GM21737 (cell line): ENCODE data around the gene TOR1AIP1.

Source experiments
- ATAC-seq: cut with Tn5 transposase; IDR thresholded peaks from one replicate; pipeline ENCODE4 v1.9.1; 2021; ENCODE audit warnings: mild to moderate bottlenecking, moderate library complexity; ENCODE audit not compliant: unreplicated experiment

TOR1AIP1 gene

DNA sequence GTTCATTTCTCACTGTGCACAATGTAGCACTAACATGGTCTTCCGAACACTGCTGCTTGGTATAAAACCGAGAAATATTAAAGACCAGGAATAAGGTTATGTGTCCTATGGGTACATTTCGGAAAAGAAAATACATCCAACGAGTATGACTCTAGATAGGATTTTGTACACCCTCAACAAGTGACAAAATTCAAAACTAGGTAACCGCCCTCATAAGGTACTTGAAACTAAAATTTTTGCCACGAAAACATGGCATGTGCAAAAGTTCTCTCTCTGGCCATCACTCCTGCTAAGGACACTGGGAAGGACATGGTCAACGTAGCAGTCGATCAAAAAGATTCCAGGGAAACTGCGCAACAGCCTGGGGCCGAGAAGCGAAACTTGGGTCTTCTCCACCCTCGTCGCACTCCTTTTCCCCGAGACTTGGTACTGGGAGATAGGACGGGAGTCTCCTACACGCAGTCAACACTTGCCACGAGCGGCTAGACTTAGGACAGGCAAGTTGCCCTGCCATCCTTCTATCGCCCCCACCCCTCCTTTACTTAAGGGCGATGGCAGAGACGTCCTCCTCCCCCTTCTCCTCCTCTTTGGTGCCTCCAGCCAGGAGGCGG is 338 bp upstream of the TOR1AIP1 start:
- peak; percentile 2 for ATAC-seq

GRCh38 chr1:179883040-179883744 is 1.1 kb downstream of the TOR1AIP1 start:
- ATAC-seq: peak; percentile 17

DNA sequence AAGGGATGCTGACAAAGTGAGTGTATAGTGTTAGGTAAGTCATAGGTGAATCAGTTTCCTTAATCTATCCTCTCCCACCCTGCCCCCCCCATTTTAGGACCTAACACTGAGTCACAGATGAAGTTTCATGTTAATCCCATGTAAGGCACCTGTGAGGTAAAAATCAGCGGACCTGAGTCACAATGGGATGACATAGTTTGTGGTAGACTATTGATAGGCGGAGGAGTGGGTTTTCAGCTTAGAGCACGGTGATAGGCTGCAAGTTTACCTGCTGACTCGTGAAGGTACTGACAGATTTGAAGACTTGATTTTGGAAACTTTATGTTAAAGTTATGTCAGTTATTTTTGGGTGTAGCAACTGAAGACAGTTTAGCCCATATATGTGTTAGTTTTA is 1.7 kb downstream of the TOR1AIP1 start:
- ATAC-seq: peak; percentile 26

- no peak for ATAC-seq
Measured at GRCh38 chr1:179888071-179888470, 6.0 kb downstream of the TOR1AIP1 start.

GRCh38 chr1:179889589-179889988 is 7.5 kb downstream of the TOR1AIP1 start:
- ATAC-seq: no peak

GRCh38 chr1:179910934-179911333 is 28.8 kb downstream of the TOR1AIP1 start:
- ATAC-seq: no peak

DNA sequence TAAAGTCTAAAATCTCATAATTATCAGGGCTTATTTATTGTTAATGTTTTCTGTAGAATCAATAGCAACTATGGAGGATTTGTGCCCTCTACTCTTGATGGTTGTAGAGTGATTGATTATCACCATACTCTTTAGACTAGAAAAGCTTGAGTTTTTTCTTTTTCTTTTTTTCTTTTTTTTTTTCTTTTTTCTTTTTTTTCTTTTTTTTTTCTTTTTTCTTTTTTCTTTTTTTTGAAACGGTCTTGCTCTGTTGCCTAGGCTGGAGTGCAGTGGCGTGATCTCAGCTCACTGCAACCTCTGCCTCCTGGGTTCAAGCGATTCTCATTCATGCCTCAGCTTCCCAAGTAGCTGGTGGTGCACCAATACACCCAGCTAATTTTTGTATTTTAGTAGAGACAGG is 29.7 kb downstream of the TOR1AIP1 start:
- no peak for ATAC-seq

- no peak for ATAC-seq
Measured at GRCh38 chr1:179917601-179918429, 35.7 kb downstream of the TOR1AIP1 start.

DNA sequence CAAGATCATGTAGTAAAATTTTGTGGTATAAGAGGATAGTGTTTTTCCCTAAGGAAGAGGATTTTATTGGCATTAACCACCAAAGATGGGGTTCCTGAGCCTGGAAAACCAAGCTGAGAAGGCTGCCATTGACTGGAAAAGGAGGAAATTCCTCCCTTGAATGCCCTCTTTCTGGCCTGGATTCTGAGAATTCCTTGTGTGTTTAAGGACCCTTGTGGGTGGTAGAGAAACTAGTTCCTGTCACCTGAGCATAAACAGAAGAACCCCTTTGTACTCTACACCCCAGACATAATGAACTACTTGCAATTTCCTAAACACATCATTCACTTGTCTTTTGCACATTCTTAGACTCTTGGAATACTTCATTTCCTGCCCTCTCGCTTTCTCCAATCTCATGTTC is 39.4 kb downstream of the TOR1AIP1 start:
- ATAC-seq: no peak

GRCh38 chr1:179921981-179922872 is 40.1 kb downstream of the TOR1AIP1 start:
- no peak for ATAC-seq

- ATAC-seq: no peak
Measured at GRCh38 chr1:179923029-179923428, 40.9 kb downstream of the TOR1AIP1 start.

GRCh38 chr1:179924268-179924667 is 42.2 kb downstream of the TOR1AIP1 start:
- ATAC-seq: no peak

DNA sequence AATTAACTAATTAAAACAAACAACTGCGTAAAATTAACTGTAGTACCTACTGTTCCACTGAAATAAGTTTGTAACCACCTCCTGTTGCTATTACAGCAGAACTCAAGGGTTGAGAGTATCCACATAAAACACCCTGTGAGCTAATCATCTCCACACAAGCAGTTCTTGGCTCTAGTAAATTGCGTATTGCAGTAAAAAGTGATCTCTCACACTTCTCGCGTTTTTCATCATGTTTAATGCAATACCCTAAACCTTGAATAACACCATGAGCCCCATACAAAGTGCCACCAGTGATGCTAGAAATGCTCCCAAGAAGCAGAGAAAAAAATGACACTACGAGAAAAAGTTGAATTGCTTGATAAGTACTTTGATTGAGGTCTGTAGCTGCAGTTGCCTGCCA is 43.2 kb downstream of the TOR1AIP1 start:
- ATAC-seq: no peak

- ATAC-seq: no peak
Measured at GRCh38 chr1:179925922-179926849, 44.1 kb downstream of the TOR1AIP1 start.

GRCh38 chr1:179926850-179927205 is 44.7 kb downstream of the TOR1AIP1 start:
- ATAC-seq: no peak

GRCh38 chr1:179929955-179930798 is 48.1 kb downstream of the TOR1AIP1 start:
- no peak for ATAC-seq

DNA sequence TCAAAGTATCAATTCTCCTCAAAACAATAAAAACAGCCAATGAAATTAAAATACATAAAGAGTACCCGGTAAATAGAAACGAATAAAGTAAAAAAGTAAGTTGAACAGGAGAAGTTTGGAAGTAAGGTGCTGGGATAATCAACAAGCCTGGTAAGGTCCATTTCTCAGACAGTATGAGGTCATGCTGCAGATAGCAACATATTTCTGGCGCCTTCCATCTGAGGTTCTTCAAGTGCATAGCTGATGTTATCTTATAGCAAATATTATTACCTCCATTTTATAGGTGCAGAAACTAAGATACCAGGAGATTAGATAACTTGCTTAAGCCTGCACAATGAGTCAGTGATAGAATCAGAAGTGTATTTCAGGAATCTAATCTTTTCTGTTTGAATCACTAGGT is 48.8 kb downstream of the TOR1AIP1 start:
- no peak for ATAC-seq

DNA sequence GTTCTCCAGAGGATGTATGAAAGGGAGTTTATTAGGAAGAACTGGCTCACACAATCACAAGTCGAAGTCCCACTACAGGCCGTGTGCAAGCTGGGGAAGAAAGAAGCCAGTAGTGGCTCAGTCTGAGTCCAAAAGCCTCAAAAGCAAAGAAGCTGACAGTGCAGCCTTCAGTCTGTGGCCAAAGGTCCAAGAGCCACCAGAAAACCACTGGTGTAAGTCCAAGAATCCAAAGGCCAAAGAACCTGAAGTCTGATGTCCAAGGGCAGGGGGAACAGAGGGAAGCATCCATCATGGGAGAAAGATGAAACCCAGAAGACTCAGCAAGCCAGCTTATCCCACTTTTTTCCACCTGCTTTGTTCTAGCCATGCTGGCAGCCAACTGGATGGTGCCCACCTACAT is 51.1 kb downstream of the TOR1AIP1 start:
- no peak for ATAC-seq

DNA sequence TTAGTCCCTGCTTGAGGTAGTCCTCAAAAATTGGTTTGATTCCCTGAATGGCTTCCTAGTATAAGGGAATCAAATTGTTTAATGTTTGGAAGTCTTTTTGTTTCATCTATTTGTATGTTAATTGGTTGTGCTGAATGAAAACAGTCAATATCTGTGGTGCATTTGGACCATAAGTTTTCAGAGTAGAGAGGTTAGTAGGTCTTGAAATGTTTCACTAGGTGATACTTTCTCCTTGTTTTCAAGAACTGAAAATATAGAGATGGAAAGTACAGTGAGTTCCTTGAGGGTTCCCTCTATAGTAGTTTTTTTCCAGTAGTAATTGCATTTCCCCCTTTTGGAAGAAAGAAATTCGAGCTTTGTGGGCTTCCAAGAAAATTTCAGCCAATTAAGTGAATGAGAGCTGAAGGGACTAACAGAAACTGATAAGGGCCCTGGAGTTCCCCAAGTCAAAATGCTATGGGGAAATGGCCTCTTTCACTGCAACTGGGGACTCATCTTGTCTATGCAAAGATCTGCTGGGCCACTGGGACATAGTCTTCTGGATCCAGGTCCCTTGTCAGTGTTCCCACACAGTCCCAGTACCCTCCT is 53.9 kb downstream of the TOR1AIP1 start:
- ATAC-seq: no peak
